ENCODE measurements around the gene CLTB.

The CLTB gene

GRCh38 chr5:176401281-176402205, 14.8 kb downstream of the CLTB start:
- no peak for DNase-seq (ENCODE audit: low read depth in 2 of 2)

- no peak for DNase-seq (ENCODE audit: low read depth in 2 of 2)
Observed at GRCh38 chr5:176400382-176401156, 15.8 kb downstream of the CLTB start.

GRCh38 chr5:176397736-176398420, 18.5 kb downstream of the CLTB start:
- DNase-seq (ENCODE audit: low read depth in 2 of 2): no peak

- DNase-seq (ENCODE audit: low read depth in 2 of 2): no peak
Observed at GRCh38 chr5:176396330-176396729, 20.0 kb downstream of the CLTB start.

GRCh38 chr5:176394881-176395675, 21.3 kb downstream of the CLTB start:
- no peak for DNase-seq (ENCODE audit: low read depth in 2 of 2)

- DNase-seq (ENCODE audit: low read depth in 2 of 2): no peak
Observed at GRCh38 chr5:176394096-176394495, 22.2 kb downstream of the CLTB start.

GRCh38 chr5:176392526-176392925, 23.8 kb downstream of the CLTB start:
- DNase-seq (ENCODE audit: low read depth in 2 of 2): no peak

- no peak for DNase-seq (ENCODE audit: low read depth in 2 of 2)
Observed at GRCh38 chr5:176391999-176392398, 24.3 kb downstream of the CLTB start.

- DNase-seq (ENCODE audit: low read depth in 2 of 2): no peak
Observed at GRCh38 chr5:176391479-176391878, 24.9 kb downstream of the CLTB start.

- no peak for DNase-seq (ENCODE audit: low read depth in 2 of 2)
Observed at GRCh38 chr5:176389135-176390123, 26.9 kb downstream of the CLTB start.

- DNase-seq (ENCODE audit: low read depth in 2 of 2): peak; percentile 96 to 99
Observed at GRCh38 chr5:176388444-176389134, 27.8 kb downstream of the CLTB start, which contains the start of the genes HIGD2A and NOP16. Gene HIGD2A (plus strand): TSS chr5:176388751. CDS start chr5:176388820, 69 bp downstream. Gene NOP16 (minus strand): TSS chr5:176388598. CDS start chr5:176388539, 59 bp downstream.

- DNase-seq (ENCODE audit: low read depth in 2 of 2): no peak
Observed at GRCh38 chr5:176388003-176388443, 28.3 kb downstream of the CLTB start.

- DNase-seq (ENCODE audit: low read depth in 2 of 2): no peak
Observed at GRCh38 chr5:176387384-176387925, 28.9 kb downstream of the CLTB start.

- DNase-seq (ENCODE audit: low read depth in 2 of 2): no peak
Observed at GRCh38 chr5:176386491-176386890, 29.8 kb downstream of the CLTB start.

- no peak for DNase-seq (ENCODE audit: low read depth in 2 of 2)
Observed at GRCh38 chr5:176384991-176385390, 31.3 kb downstream of the CLTB start.

- no peak for DNase-seq (ENCODE audit: low read depth in 2 of 2)
Observed at GRCh38 chr5:176384366-176384930, 31.9 kb downstream of the CLTB start.

GRCh38 chr5:176383961-176384360, 32.4 kb downstream of the CLTB start:
- no peak for DNase-seq (ENCODE audit: low read depth in 2 of 2)

GRCh38 chr5:176383248-176383905, 33.0 kb downstream of the CLTB start:
- DNase-seq (ENCODE audit: low read depth in 2 of 2): no peak
